ENCODE measurements around the gene DPPA5.

DPPA5 gene

GRCh38 chr6:73372516-73372915, 18.4 kb upstream of the DPPA5 start:
- no peak for ATAC-seq
- H3K4me1 Mint-ChIP-seq, result no peaks in the 10 kb centered on the region
- no peaks in the 10 kb centered on the region for H3K9me3 Mint-ChIP-seq
- no peak overlapping the region for H3K4me3 Mint-ChIP-seq
- no peak overlapping the region for H3K27ac Mint-ChIP-seq
- DNase-seq (ENCODE audit: low spot score in 2 of 2), result no peak
- no peaks in the 10 kb centered on the region for H3K36me3 Mint-ChIP-seq

GRCh38 chr6:73371984-73372383, 17.9 kb upstream of the DPPA5 start:
- H3K27ac Mint-ChIP-seq, result no peak overlapping the region
- H3K9me3 Mint-ChIP-seq, result no peaks in the 10 kb centered on the region
- no peak for ATAC-seq

GRCh38 chr6:73369563-73369962, 15.5 kb upstream of the DPPA5 start, which contains the start of gene OOEP:
OOEP (minus strand) TSS chr6:73369897; CDS start chr6:73369792, 105 bp downstream.
- H3K9me3 Mint-ChIP-seq, result no peaks in the 10 kb centered on the region
- H3K27ac Mint-ChIP-seq, result no peak within 1 kb of the TSS
- no peak within 1 kb of the TSS for H3K4me3 Mint-ChIP-seq
- no peaks in the 10 kb centered on the region for H3K36me3 Mint-ChIP-seq
- DNase-seq (ENCODE audit: low spot score in 2 of 2), result no peak
- no peaks in the 10 kb centered on the region for H3K4me1 Mint-ChIP-seq
- ATAC-seq, result no peak

More at GRCh38 chr6:73371984-73372383, 17.9 kb upstream of the DPPA5 start:
- Mint-ChIP-seq H3K4me3 (no peak overlapping the region), H3K36me3 (no peaks in the 10 kb centered on the region), H3K4me1 (no peaks in the 10 kb centered on the region)
- no peak for DNase-seq (ENCODE audit: low spot score in 2 of 2)

- ATAC-seq (no peak), DNase-seq (ENCODE audit: low spot score in 2 of 2) (no peak)
- Mint-ChIP-seq H3K4me3 (no peak overlapping the region), H3K36me3 (no peaks in the 10 kb centered on the region), H3K27ac (no peak overlapping the region), H3K4me1 (no peaks in the 10 kb centered on the region), H3K9me3 (no peaks in the 10 kb centered on the region)
These were observed 15.1 kb upstream of the DPPA5 start for GRCh38 chr6:73369157-73369556.

GRCh38 chr6:73368675-73369074, 14.6 kb upstream of the DPPA5 start:
- no peak for DNase-seq (ENCODE audit: low spot score in 2 of 2)
- no peaks in the 10 kb centered on the region for H3K36me3 Mint-ChIP-seq
- no peak overlapping the region for H3K27ac Mint-ChIP-seq
- H3K9me3 Mint-ChIP-seq, result no peaks in the 10 kb centered on the region
- H3K4me1 Mint-ChIP-seq, result no peaks in the 10 kb centered on the region
- no peak overlapping the region for H3K4me3 Mint-ChIP-seq
- no peak for ATAC-seq

GRCh38 chr6:73367761-73368355, 13.8 kb upstream of the DPPA5 start:
- ATAC-seq (no peak), DNase-seq (ENCODE audit: low spot score in 2 of 2) (no peak)
- no peak overlapping the region for H3K4me3 Mint-ChIP-seq
- H3K4me1 Mint-ChIP-seq, result no peaks in the 10 kb centered on the region
- no peak overlapping the region for H3K27ac Mint-ChIP-seq
- no peaks in the 10 kb centered on the region for H3K36me3 Mint-ChIP-seq
- H3K9me3 Mint-ChIP-seq, result no peaks in the 10 kb centered on the region

GRCh38 chr6:73364549-73364948, 10.5 kb upstream of the DPPA5 start:
- Mint-ChIP-seq H3K9me3 (no peaks in the 10 kb centered on the region), H3K27ac (no peak overlapping the region), H3K4me1 (no peaks in the 10 kb centered on the region), H3K4me3 (no peak overlapping the region), H3K36me3 (no peaks in the 10 kb centered on the region)
- no peak for ATAC-seq
- DNase-seq (ENCODE audit: low spot score in 2 of 2), result no peak

- Mint-ChIP-seq H3K4me3 (no peak overlapping the region), H3K27ac (no peak overlapping the region), H3K36me3 (no peaks in the 10 kb centered on the region), H3K4me1 (no peaks in the 10 kb centered on the region), H3K9me3 (no peaks in the 10 kb centered on the region)
- ATAC-seq, result no peak
- DNase-seq (ENCODE audit: low spot score in 2 of 2), result no peak
These were observed 10.0 kb upstream of the DPPA5 start for GRCh38 chr6:73364121-73364520.

- no peaks in the 10 kb centered on the region for H3K9me3 Mint-ChIP-seq
- H3K4me3 Mint-ChIP-seq, result no peak overlapping the region
- no peak for DNase-seq (ENCODE audit: low spot score in 2 of 2)
- no peaks in the 10 kb centered on the region for H3K4me1 Mint-ChIP-seq
- no peaks in the 10 kb centered on the region for H3K36me3 Mint-ChIP-seq
- no peak overlapping the region for H3K27ac Mint-ChIP-seq
- ATAC-seq, result no peak
These were observed 9.4 kb upstream of the DPPA5 start for GRCh38 chr6:73363537-73363875.

- Mint-ChIP-seq H3K4me3 (no peak overlapping the region), H3K4me1 (no peaks in the 10 kb centered on the region), H3K27ac (no peak overlapping the region), H3K9me3 (no peaks in the 10 kb centered on the region), H3K36me3 (no peaks in the 10 kb centered on the region)
- ATAC-seq (no peak), DNase-seq (ENCODE audit: low spot score in 2 of 2) (no peak)
These were observed 8.9 kb upstream of the DPPA5 start for GRCh38 chr6:73362869-73363536.

- Mint-ChIP-seq H3K36me3 (no peaks in the 10 kb centered on the region), H3K27ac (no peak within 1 kb of the TSS), H3K4me3 (no peak within 1 kb of the TSS), H3K4me1 (no peaks in the 10 kb centered on the region), H3K9me3 (no peaks in the 10 kb centered on the region)
- DNase-seq (ENCODE audit: low spot score in 2 of 2) (no peak), ATAC-seq (no peak)
These were observed 8.3 kb upstream of the DPPA5 start, which contains the start of gene KHDC3L for GRCh38 chr6:73362358-73362757. KHDC3L (plus strand) TSS chr6:73362658; CDS start chr6:73362730, 72 bp downstream.

- ATAC-seq, result no peak
- Mint-ChIP-seq H3K9me3 (no peaks in the 10 kb centered on the region), H3K4me3 (no peak overlapping the region), H3K4me1 (no peaks in the 10 kb centered on the region), H3K36me3 (no peaks in the 10 kb centered on the region), H3K27ac (no peak overlapping the region)
- DNase-seq (ENCODE audit: low spot score in 2 of 2), result no peak
These were observed 4.8 kb downstream of the DPPA5 start for GRCh38 chr6:73349311-73349710.

- Mint-ChIP-seq H3K27ac (no peak overlapping the region), H3K4me3 (no peak overlapping the region), H3K36me3 (no peaks in the 10 kb centered on the region), H3K9me3 (no peaks in the 10 kb centered on the region), H3K4me1 (no peaks in the 10 kb centered on the region)
- no peak for DNase-seq (ENCODE audit: low spot score in 2 of 2)
- ATAC-seq, result no peak
These were observed 5.4 kb downstream of the DPPA5 start for GRCh38 chr6:73348550-73349204.

- Mint-ChIP-seq H3K36me3 (no peaks in the 10 kb centered on the region), H3K4me1 (no peaks in the 10 kb centered on the region), H3K4me3 (no peak overlapping the region), H3K27ac (no peak overlapping the region), H3K9me3 (no peaks in the 10 kb centered on the region)
- DNase-seq (ENCODE audit: low spot score in 2 of 2) (no peak), ATAC-seq (no peak)
These were observed 10.9 kb downstream of the DPPA5 start for GRCh38 chr6:73343164-73343563.

- Mint-ChIP-seq H3K36me3 (no peaks in the 10 kb centered on the region), H3K9me3 (no peaks in the 10 kb centered on the region), H3K27ac (no peak overlapping the region), H3K4me3 (no peak overlapping the region), H3K4me1 (no peaks in the 10 kb centered on the region)
- ATAC-seq (no peak), DNase-seq (ENCODE audit: low spot score in 2 of 2) (no peak)
These were observed 11.9 kb downstream of the DPPA5 start for GRCh38 chr6:73342174-73342573.

- DNase-seq (ENCODE audit: low spot score in 2 of 2) (no peak), ATAC-seq (no peak)
- Mint-ChIP-seq H3K9me3 (no peaks in the 10 kb centered on the region), H3K27ac (no peak overlapping the region), H3K4me1 (no peaks in the 10 kb centered on the region), H3K36me3 (no peaks in the 10 kb centered on the region), H3K4me3 (no peak overlapping the region)
These were observed 12.7 kb downstream of the DPPA5 start for GRCh38 chr6:73341335-73341734.

All from stimulated activated effector memory CD8-positive, alpha-beta T cell treated with anti-CD3 and anti-CD28 coated beads, Interleukin-12 subunit alpha, Interleukin-12 subunit beta, amount 100 ng/mL, for 72 hours (primary cell).